ENCODE data around the gene GABARAPL1. TPM values are rescaled to one million over a fixed set of nuclear protein-coding genes. Genes with fewer than 3 reads are reported as not detected.

Gene GABARAPL1
- total RNA-seq, 2 donors from 2014 or later = 135 to 191 TPM

- Mint-ChIP-seq H3K4me3 (no peak overlapping the region), H3K9me3 (peaks cover 10% of the 10 kb centered on the region), H3K36me3 (ENCODE audit: low read depth) (peaks cover 58% of the 10 kb centered on the region), H3K27ac (no peak overlapping the region), H3K27me3 (ENCODE audit: insufficient read depth) (no peaks in the 10 kb centered on the region), H3K4me1 (peaks cover 8% of the 10 kb centered on the region)
- WGBS, 2 experiments (ENCODE audit: insufficient coverage in 1 of 2, insufficient read length in 1 of 2) = 92 to 97% methylated on average over 4 to 6 of the region's 6 CpGs
- Histone ChIP-seq H3K4me1 (ENCODE audit: control insufficient read depth, insufficient read depth, low read length) (no peaks in the 10 kb centered on the region), H3K27ac (ENCODE audit: low read depth, low read length) (no peak overlapping the region), H3K27me3 (ENCODE audit: control insufficient read depth, insufficient read depth, low read length, poor library complexity, severe bottlenecking) (no peaks in the 10 kb centered on the region), H3K4me3 (ENCODE audit: low read length) (no peak overlapping the region), H3K9ac (ENCODE audit: extremely low read depth, low read length, poor library complexity, severe bottlenecking) (no peak overlapping the region), H3K36me3 (ENCODE audit: control insufficient read depth, insufficient read depth, low read length) (peaks cover 39% of the 10 kb centered on the region), H3K9me3 (ENCODE audit: control insufficient read depth, low read length) (peaks cover 11% of the 10 kb centered on the region)
- TF ChIP-seq CTCF (conservative IDR thresholded peaks at IDR 0.05) = no peak
- no peak for DNase-seq
These were observed 13.4 kb downstream of the GABARAPL1 start for GRCh38 chr12:10226086-10226485.

GRCh38 chr12:10226731-10227130 lies 14.1 kb downstream of the GABARAPL1 start:
- Histone ChIP-seq H3K9me3 (ENCODE audit: control insufficient read depth, low read length) (peaks cover 15% of the 10 kb centered on the region), H3K36me3 (ENCODE audit: control insufficient read depth, insufficient read depth, low read length) (peaks cover 33% of the 10 kb centered on the region), H3K4me3 (ENCODE audit: low read length) (no peak overlapping the region), H3K27me3 (ENCODE audit: control insufficient read depth, insufficient read depth, low read length, poor library complexity, severe bottlenecking) (no peaks in the 10 kb centered on the region), H3K4me1 (ENCODE audit: control insufficient read depth, insufficient read depth, low read length) (no peaks in the 10 kb centered on the region), H3K27ac (ENCODE audit: low read depth, low read length) (no peak overlapping the region), H3K9ac (ENCODE audit: extremely low read depth, low read length, poor library complexity, severe bottlenecking) (no peak overlapping the region)
- Mint-ChIP-seq H3K36me3 (ENCODE audit: low read depth) (peaks cover 58% of the 10 kb centered on the region), H3K4me1 (peaks cover 8% of the 10 kb centered on the region), H3K9me3 (peaks cover 16% of the 10 kb centered on the region), H3K27ac (no peak overlapping the region), H3K4me3 (no peak overlapping the region), H3K27me3 (ENCODE audit: insufficient read depth) (no peaks in the 10 kb centered on the region)
- no peak for DNase-seq
- no peak for TF ChIP-seq CTCF (conservative IDR thresholded peaks at IDR 0.05)
- WGBS, 2 experiments (ENCODE audit: insufficient coverage in 1 of 2, insufficient read length in 1 of 2) = 80 to 86% methylated on average over 1 of the region's 1 CpG

GRCh38 chr12:10227648-10228047 lies 15.0 kb downstream of the GABARAPL1 start:
- no peak overlapping the region for H3K27ac Mint-ChIP-seq
- H3K9me3 Mint-ChIP-seq = peaks cover 24% of the 10 kb centered on the region
- Histone ChIP-seq H3K27me3 (ENCODE audit: control insufficient read depth, insufficient read depth, low read length, poor library complexity, severe bottlenecking) (no peaks in the 10 kb centered on the region), H3K27ac (ENCODE audit: low read depth, low read length) (no peak overlapping the region), H3K9ac (ENCODE audit: extremely low read depth, low read length, poor library complexity, severe bottlenecking) (no peak overlapping the region), H3K4me3 (ENCODE audit: low read length) (no peak overlapping the region), H3K36me3 (ENCODE audit: control insufficient read depth, insufficient read depth, low read length) (peaks cover 24% of the 10 kb centered on the region), H3K9me3 (ENCODE audit: control insufficient read depth, low read length) (peaks cover 22% of the 10 kb centered on the region), H3K4me1 (ENCODE audit: control insufficient read depth, insufficient read depth, low read length) (no peaks in the 10 kb centered on the region)
- WGBS, 2 experiments (ENCODE audit: insufficient coverage in 1 of 2, insufficient read length in 1 of 2) = 91 to 100% methylated on average over 1 of the region's 1 CpG
- peaks cover 54% of the 10 kb centered on the region for H3K36me3 Mint-ChIP-seq (ENCODE audit: low read depth)
- TF ChIP-seq CTCF (conservative IDR thresholded peaks at IDR 0.05) = no peak
- no peaks in the 10 kb centered on the region for H3K27me3 Mint-ChIP-seq (ENCODE audit: insufficient read depth)
- no peak overlapping the region for H3K4me3 Mint-ChIP-seq
- peaks cover 8% of the 10 kb centered on the region for H3K4me1 Mint-ChIP-seq
- DNase-seq = no peak
